ENCODE results near the gene POM121L2.
"Not testable (repeated sequence)": the region's sequence is repeated elsewhere in the genome, so short reads cannot be mapped to it uniquely, and the experiment has no call there.

Gene POM121L2

GRCh38 chr6:27293436-27294098 is 18.5 kb downstream of the POM121L2 start:
- DNase-seq, result no peak

- no peak for DNase-seq
These were observed 21.2 kb downstream of the POM121L2 start for GRCh38 chr6:27290850-27291208.

GRCh38 chr6:27290065-27290849 is 21.8 kb downstream of the POM121L2 start:
- DNase-seq, result no peak

- DNase-seq, result no peak
These were observed 23.7 kb downstream of the POM121L2 start for GRCh38 chr6:27288136-27289044.

GRCh38 chr6:27287751-27288135 is 24.3 kb downstream of the POM121L2 start:
- DNase-seq, result no peak

- DNase-seq, result no peak
These were observed 25.9 kb downstream of the POM121L2 start for GRCh38 chr6:27286141-27286540.

- no peak for DNase-seq
These were observed 28.8 kb downstream of the POM121L2 start for GRCh38 chr6:27283279-27283678.

GRCh38 chr6:27281569-27281968 is 30.5 kb downstream of the POM121L2 start:
- no peak for DNase-seq

- DNase-seq, result no peak
These were observed 31.0 kb downstream of the POM121L2 start for GRCh38 chr6:27281105-27281539.

GRCh38 chr6:27280540-27281000 is 31.5 kb downstream of the POM121L2 start:
- DNase-seq, result no peak

- DNase-seq, result peak; percentile 2
These were observed 32.0 kb downstream of the POM121L2 start for GRCh38 chr6:27280064-27280539.

- DNase-seq, result no peak
These were observed 32.5 kb downstream of the POM121L2 start for GRCh38 chr6:27279513-27280063.

- DNase-seq, result no peak
These were observed 36.8 kb downstream of the POM121L2 start for GRCh38 chr6:27275025-27275956.

GRCh38 chr6:27273783-27274182 is 38.3 kb downstream of the POM121L2 start:
- no peak for DNase-seq

- no peak for DNase-seq
These were observed 43.3 kb downstream of the POM121L2 start for GRCh38 chr6:27268803-27269202.

- DNase-seq, result no peak
These were observed 44.1 kb downstream of the POM121L2 start for GRCh38 chr6:27267857-27268434.

GRCh38 chr6:27267003-27267402 is 45.1 kb downstream of the POM121L2 start:
- not testable (repeated sequence) for DNase-seq

GRCh38 chr6:27263886-27264285 is 48.2 kb downstream of the POM121L2 start:
- DNase-seq, result no peak

- DNase-seq, result no peak
These were observed 51.2 kb downstream of the POM121L2 start for GRCh38 chr6:27260836-27261375.

GRCh38 chr6:27260369-27260768 is 51.7 kb downstream of the POM121L2 start:
- DNase-seq, result no peak

All from NCI-H1417 treated with DMSO at 0.1 percent for 48 hours (cell line).